ENCODE results near the gene NMRAL1. TPM values are rescaled to one million over a fixed set of nuclear protein-coding genes. Genes with fewer than 3 reads are reported as not detected.

NMRAL1 gene
- 41.2 and 48.6 TPM in 2 replicates for total RNA-seq (2022)
- percentile 64 among the genes with signal in this experiment for Bru-seq, nascent RNA
- BruChase-seq, experiment 1, labeled RNA remaining after a 6-hour chase: percentile 63 among the genes with signal in this experiment
- BruChase-seq, experiment 2, labeled RNA remaining after a 2-hour chase: percentile 65 among the genes with signal in this experiment
- long read RNA-seq, transcript NMRAL1-212 (6 exons, 1,240 nt): minor isoform, 7 of 74 reads
- long read RNA-seq, transcript NMRAL1-202 (6 exons, 1,233 nt): major isoform, 20 of 74 reads
- long read RNA-seq, transcript NMRAL1-201 (6 exons, 1,376 nt): minor isoform, 18 of 74 reads
- long read RNA-seq, partial matches to known transcripts: 10 of 74 reads
- long read RNA-seq, other reads (novel, unspliced or antisense): 18 of 74 reads

DNA sequence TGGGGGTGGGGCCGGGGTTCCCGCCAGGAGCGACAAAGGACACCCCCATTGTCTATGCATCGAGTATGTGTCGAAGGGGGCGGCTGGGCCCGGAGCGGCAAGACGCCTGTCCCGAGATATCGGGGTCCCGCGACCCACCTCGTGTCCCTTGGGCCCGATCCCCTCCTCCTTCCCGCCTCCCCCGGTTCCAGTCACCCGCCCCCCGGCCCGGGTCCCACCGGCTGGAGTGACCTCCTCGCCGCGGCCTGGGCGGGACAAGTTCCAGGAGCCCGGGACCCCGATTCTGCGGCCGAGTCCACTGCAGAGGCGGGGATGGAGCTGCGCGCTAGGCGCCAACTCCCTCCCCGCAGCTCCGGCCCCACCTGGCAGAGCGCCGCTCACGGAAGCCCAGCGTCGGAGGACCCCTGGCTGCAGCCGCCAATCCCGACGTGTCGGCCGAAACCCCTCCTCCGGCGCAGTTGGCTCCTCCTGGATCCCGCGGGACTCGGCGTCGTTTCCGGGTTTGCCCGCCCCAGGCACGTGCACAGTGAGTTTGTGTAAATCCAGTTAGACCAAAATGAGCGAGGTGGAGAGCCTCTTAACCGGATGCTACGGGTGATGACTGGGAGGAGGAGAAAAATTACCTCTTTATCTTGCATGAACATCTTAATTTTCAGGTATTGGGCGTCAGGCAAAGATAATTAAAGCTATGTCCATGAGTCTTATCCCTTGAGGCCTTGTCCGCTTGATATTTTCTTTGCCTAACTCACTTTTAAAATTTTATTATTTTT lies at the start of gene NMRAL1:
Gene NMRAL1, minus strand, starts transcription at position 434 of the 770 bp plus-strand sequence. CDS start 493 bp downstream, outside the sequence.
- Mint-ChIP-seq H3K4me1 (ENCODE audit: insufficient read depth, unreplicated experiment) (peaks cover 6% of the 10 kb centered on the region), H3K27me3 (ENCODE audit: insufficient read depth, unreplicated experiment) (no peaks in the 10 kb centered on the region), H3K27ac (ENCODE audit: low read depth, unreplicated experiment) (peak within 1 kb of the TSS; percentile 93), H3K9me3 (ENCODE audit: unreplicated experiment) (no peaks in the 10 kb centered on the region), H3K36me3 (ENCODE audit: insufficient read depth, unreplicated experiment) (peaks cover 24% of the 10 kb centered on the region), H3K4me3 (ENCODE audit: unreplicated experiment) (peak within 1 kb of the TSS; percentile 80)
- CTCF ChIA-PET: interaction anchor here (0.6 to 1.2 kb wide), 4 partner anchors 9 to 395 kb away, joined by 3 to 4 read pairs (median 4); partner anchors contain the start of gene MGRN1
- intact Hi-C loops (cut with micrococcal nuclease): no loop called here
- POLR2A ChIA-PET: interaction anchor here (0.6 to 6.3 kb wide), 14 partner anchors 10 to 471 kb away, joined by 3 to 63 read pairs (median 4); partner anchors contain the start of gene CORO7
- BruUV-seq (replicated peaks): TSS peak; percentile 36
- TF ChIP-seq, protein P1, sequence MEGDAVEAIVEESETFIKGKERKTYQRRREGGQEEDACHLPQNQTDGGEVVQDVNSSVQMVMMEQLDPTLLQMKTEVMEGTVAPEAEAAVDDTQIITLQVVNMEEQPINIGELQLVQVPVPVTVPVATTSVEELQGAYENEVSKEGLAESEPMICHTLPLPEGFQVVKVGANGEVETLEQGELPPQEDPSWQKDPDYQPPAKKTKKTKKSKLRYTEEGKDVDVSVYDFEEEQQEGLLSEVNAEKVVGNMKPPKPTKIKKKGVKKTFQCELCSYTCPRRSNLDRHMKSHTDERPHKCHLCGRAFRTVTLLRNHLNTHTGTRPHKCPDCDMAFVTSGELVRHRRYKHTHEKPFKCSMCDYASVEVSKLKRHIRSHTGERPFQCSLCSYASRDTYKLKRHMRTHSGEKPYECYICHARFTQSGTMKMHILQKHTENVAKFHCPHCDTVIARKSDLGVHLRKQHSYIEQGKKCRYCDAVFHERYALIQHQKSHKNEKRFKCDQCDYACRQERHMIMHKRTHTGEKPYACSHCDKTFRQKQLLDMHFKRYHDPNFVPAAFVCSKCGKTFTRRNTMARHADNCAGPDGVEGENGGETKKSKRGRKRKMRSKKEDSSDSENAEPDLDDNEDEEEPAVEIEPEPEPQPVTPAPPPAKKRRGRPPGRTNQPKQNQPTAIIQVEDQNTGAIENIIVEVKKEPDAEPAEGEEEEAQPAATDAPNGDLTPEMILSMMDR (IDR thresholded peaks at IDR 0.05; ENCODE audit: unreplicated experiment): no peak
- DNase-seq (ENCODE audit: unreplicated experiment): peak; percentile 94

DNA sequence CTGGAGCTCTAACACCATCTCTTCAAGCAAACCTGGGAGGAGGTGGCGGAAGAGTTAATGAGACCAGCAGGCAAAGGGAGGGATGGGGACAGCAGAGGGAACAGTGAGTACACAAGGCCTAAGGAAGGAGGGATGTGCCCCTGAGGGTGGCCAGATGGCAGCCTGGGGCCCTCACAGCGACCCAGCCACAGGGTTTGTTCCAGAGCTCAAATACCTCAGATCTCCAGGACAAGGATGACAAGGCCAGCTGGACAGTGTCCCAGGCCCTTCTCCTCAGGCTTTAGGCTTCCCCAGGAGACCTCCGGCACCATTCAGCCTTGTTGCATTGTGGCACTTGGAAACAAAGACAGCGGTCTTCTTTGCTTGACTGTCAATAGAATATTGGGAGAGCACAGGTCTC lies 49.3 kb upstream of the NMRAL1 start:
- intact Hi-C loops (cut with micrococcal nuclease): no loop called here
- ChIA-PET POLR2A (no interaction called here), CTCF (interaction anchor here (0.8 to 1.8 kb wide), 3 partner anchors 9 to 22 kb away, joined by 3 to 4 read pairs (median 3); no protein-coding TSS in a partner anchor)
- DNase-seq (ENCODE audit: unreplicated experiment): no peak
- no peaks in the 10 kb centered on the region for H3K36me3 Mint-ChIP-seq (ENCODE audit: insufficient read depth, unreplicated experiment)
- H3K27me3 Mint-ChIP-seq (ENCODE audit: insufficient read depth, unreplicated experiment): no peaks in the 10 kb centered on the region
- no peaks in the 10 kb centered on the region for H3K4me1 Mint-ChIP-seq (ENCODE audit: insufficient read depth, unreplicated experiment)
- no peak overlapping the region for H3K4me3 Mint-ChIP-seq (ENCODE audit: unreplicated experiment)
- BruUV-seq (replicated peaks): no TSS peak
- TF ChIP-seq, protein P1 (IDR thresholded peaks at IDR 0.05; ENCODE audit: unreplicated experiment): no peak
- H3K27ac Mint-ChIP-seq (ENCODE audit: low read depth, unreplicated experiment): no peak overlapping the region
- no peaks in the 10 kb centered on the region for H3K9me3 Mint-ChIP-seq (ENCODE audit: unreplicated experiment)

DNA sequence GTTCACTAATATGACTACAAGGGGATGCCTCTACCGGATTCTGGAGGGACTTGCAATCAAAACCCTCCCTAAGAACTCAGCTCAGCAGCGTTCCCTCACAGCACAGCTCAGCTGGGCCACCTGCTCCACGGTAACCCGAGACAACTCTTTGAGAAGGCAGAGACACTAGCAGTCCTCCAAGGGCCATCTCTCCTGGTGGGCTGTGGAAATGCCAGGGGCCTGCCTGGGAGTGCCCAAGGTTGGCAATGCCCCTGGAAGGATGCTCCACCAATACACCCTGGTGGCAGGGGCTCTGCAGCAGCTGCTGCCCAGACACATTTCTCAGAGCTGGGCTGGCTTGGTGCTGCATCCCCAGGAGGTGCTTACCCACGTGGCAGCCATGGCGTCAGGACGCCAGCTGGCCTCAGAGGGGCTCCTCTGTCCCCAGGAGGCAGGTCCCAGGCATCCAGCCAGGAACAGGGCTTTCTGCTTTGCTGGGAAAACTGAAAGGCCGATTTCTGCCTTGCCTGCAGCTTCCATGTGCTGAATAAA lies 47.7 kb upstream of the NMRAL1 start:
- intact Hi-C loops (cut with micrococcal nuclease): no loop called here
- Mint-ChIP-seq H3K27ac (ENCODE audit: low read depth, unreplicated experiment) (no peak overlapping the region), H3K36me3 (ENCODE audit: insufficient read depth, unreplicated experiment) (no peaks in the 10 kb centered on the region), H3K4me1 (ENCODE audit: insufficient read depth, unreplicated experiment) (no peaks in the 10 kb centered on the region), H3K9me3 (ENCODE audit: unreplicated experiment) (no peaks in the 10 kb centered on the region), H3K4me3 (ENCODE audit: unreplicated experiment) (no peak overlapping the region), H3K27me3 (ENCODE audit: insufficient read depth, unreplicated experiment) (no peaks in the 10 kb centered on the region)
- TF ChIP-seq, protein P1 (IDR thresholded peaks at IDR 0.05; ENCODE audit: unreplicated experiment): no peak
- DNase-seq (ENCODE audit: unreplicated experiment): no peak
- ChIA-PET CTCF (interaction anchor here (0.6 to 1.8 kb wide), 4 partner anchors 8 to 26 kb away, joined by 3 to 4 read pairs (median 4); no protein-coding TSS in a partner anchor), POLR2A (no interaction called here)
- BruUV-seq (replicated peaks): no TSS peak

DNA sequence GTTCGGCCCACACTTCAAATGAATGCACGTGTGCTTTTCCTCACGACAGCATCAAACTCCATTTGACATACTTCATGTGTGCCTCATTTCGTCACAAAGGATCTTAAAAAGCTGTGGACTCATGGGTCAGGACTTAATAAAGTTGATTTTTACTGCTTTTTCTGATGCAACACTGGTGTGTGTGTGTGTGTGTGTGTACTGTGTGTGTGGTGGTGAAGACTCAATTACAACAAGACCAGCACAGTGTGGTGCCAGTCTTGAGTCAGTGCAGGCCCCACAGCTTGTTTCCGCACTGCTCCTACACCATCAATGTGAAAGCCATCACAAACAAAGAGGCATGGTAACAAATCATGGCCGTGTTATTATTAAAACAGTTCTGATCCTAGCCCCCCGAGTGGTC lies 46.5 kb upstream of the NMRAL1 start:
- Mint-ChIP-seq H3K27ac (ENCODE audit: low read depth, unreplicated experiment) (no peak overlapping the region), H3K4me3 (ENCODE audit: unreplicated experiment) (no peak overlapping the region), H3K4me1 (ENCODE audit: insufficient read depth, unreplicated experiment) (no peaks in the 10 kb centered on the region), H3K36me3 (ENCODE audit: insufficient read depth, unreplicated experiment) (no peaks in the 10 kb centered on the region), H3K27me3 (ENCODE audit: insufficient read depth, unreplicated experiment) (no peaks in the 10 kb centered on the region), H3K9me3 (ENCODE audit: unreplicated experiment) (no peaks in the 10 kb centered on the region)
- DNase-seq (ENCODE audit: unreplicated experiment): no peak
- intact Hi-C loops (cut with micrococcal nuclease): no loop called here
- TF ChIP-seq, protein P1 (IDR thresholded peaks at IDR 0.05; ENCODE audit: unreplicated experiment): no peak
- ChIA-PET POLR2A (no interaction called here), CTCF (interaction anchor here (0.8 kb wide), 1 partner anchor 14 kb away, joined by 3 read pairs; no protein-coding TSS in a partner anchor)
- BruUV-seq (replicated peaks): no TSS peak
